Thyroid gland (tissue), 4 donors: ENCODE data around the gene PLCD4. TPM values are rescaled to one million over a fixed set of nuclear protein-coding genes. Genes with fewer than 3 reads are reported as not detected.

Experiments used
- DNase-seq, 2 donors: peaks; one replicate each; pipeline ENCODE4 v3.0.0-alpha.2; 2019
- H3K27ac ChIP-seq, 3 donors: fragments of 200-600 bp; sonication (generic); 1 replicate in 2 of 3; 2 replicates in 1 of 3; pipeline ENCODE4 v1.5.1; 2016 to 2019; ENCODE audit warnings: mild to moderate bottlenecking in 1 of 3, moderate library complexity in 1 of 3
- H3K27me3 ChIP-seq: fragments of 200-600 bp; sonication (generic); one replicate; pipeline ENCODE4 v1.5.1; 2019
- H3K36me3 ChIP-seq, 2 donors: fragments of 200-600 bp; sonication (generic); one replicate each; pipeline ENCODE4 v1.5.1; 2016 to 2019
- H3K4me1 ChIP-seq, 2 donors: fragments of 200-600 bp; sonication (generic); one replicate each; pipeline ENCODE4 v1.5.1; 2017 to 2019
- H3K4me3 ChIP-seq, 3 donors: fragments of 200-600 bp; sonication (generic); replicated peaks in 1 of 3; 1 replicate in 2 of 3; 2 replicates in 1 of 3; pipeline ENCODE4 v1.5.1; 2016; ENCODE audit warnings: mild to moderate bottlenecking in 1 of 3
- H3K9me3 ChIP-seq: fragments of 200-600 bp; sonication (generic); one replicate; pipeline ENCODE4 v1.5.1; 2017
- CTCF ChIP-seq, 6 experiments: fragments of 200-600 bp in 3 of 6; fragments of 450-650 bp in 3 of 6; sonication (generic) in 3 of 6; IDR thresholded peaks; one replicate each; pipeline ENCODE4 v1.5.1; 2016 to 2019; ENCODE audit warnings: antibody characterized with exemption in 6 of 6, mild to moderate bottlenecking in 2 of 6, inconsistent platforms in 1 of 6, moderate library complexity in 1 of 6
- POLR2A ChIP-seq, 2 donors: fragments of 450-650 bp; IDR thresholded peaks; one replicate each; pipeline ENCODE4 v1.6.1; 2017; ENCODE audit warnings: antibody characterized with exemption in 2 of 2, mild to moderate bottlenecking in 2 of 2, moderate library complexity in 1 of 2
- WGBS, 2 donors: methylation state at CpG; one replicate each; pipeline ENCODE4 v1.1.5; 2017; 5-methylcytosine and 5-hydroxymethylcytosine counted together
- intact Hi-C: fragments of 100-400 bp; cut with DNase I; formaldehyde crosslinking; loops from one replicate; pipeline ENCODE4 v1.15.1; 2023
- total RNA-seq, 4 donors: library from RNA; depleted of rRNA; stranded (reverse); fragments of >200 nt; gene quantifications; one replicate each; pipeline ENCODE4 v1.2.3, GENCODE V29; 2016

Gene PLCD4
- total RNA-seq, 4 donors from 2014 or later = 0.89 to 3.1 (median 1.9) TPM

GRCh38 chr2:218627939-218628338 is 20.2 kb downstream of the PLCD4 start:
- H3K4me3 ChIP-seq = no peak overlapping the region
- H3K27me3 ChIP-seq = no peaks in the 10 kb centered on the region
- TF ChIP-seq CTCF (IDR thresholded peaks at IDR 0.05) = no peak
- H3K36me3 ChIP-seq = no peaks in the 10 kb centered on the region
- WGBS, 2 donors = 95 to 96% methylated on average over 4 of the region's 4 CpGs
- no peak for DNase-seq
- intact Hi-C loops = no loop called here
- H3K27ac ChIP-seq = no peak overlapping the region
- no peaks in the 10 kb centered on the region for H3K9me3 ChIP-seq
- H3K4me1 ChIP-seq = peaks cover 3 to 6% of the 10 kb centered on the region in 2 donors

GRCh38 chr2:218631837-218632236 is 24.1 kb downstream of the PLCD4 start:
- H3K27me3 ChIP-seq = no peaks in the 10 kb centered on the region
- no peak overlapping the region for H3K4me3 ChIP-seq
- peaks cover 8 to 19% of the 10 kb centered on the region in 2 donors for H3K36me3 ChIP-seq
- no peak overlapping the region for H3K27ac ChIP-seq
- H3K9me3 ChIP-seq = no peaks in the 10 kb centered on the region
- H3K4me1 ChIP-seq = no peaks in the 10 kb centered on the region
- TF ChIP-seq POLR2A (IDR thresholded peaks at IDR 0.05) (no peak), CTCF (IDR thresholded peaks at IDR 0.05) (no peak)
- intact Hi-C loops = no loop called here
- 53 to 64% methylated on average over 4 of the region's 4 CpGs for WGBS, 2 donors
- DNase-seq = no peak

- no peak overlapping the region for H3K27ac ChIP-seq
- H3K9me3 ChIP-seq = no peaks in the 10 kb centered on the region
- no peak for DNase-seq
- no peak overlapping the region for H3K4me3 ChIP-seq
- TF ChIP-seq POLR2A (IDR thresholded peaks at IDR 0.05) (no peak), CTCF (IDR thresholded peaks at IDR 0.05) (no peak)
- H3K4me1 ChIP-seq = no peaks in the 10 kb centered on the region
- H3K36me3 ChIP-seq = peaks cover 43 to 51% of the 10 kb centered on the region in 2 donors
- H3K27me3 ChIP-seq = no peaks in the 10 kb centered on the region
- intact Hi-C loops = no loop called here
- 91 to 98% methylated on average over 5 of the region's 5 CpGs for WGBS, 2 donors
Measured at GRCh38 chr2:218635719-218636118, 28.0 kb downstream of the PLCD4 start.

- WGBS, 2 donors = 93 to 95% methylated on average over 11 to 16 of the region's 18 CpGs
- peaks cover 56 to 62% of the 10 kb centered on the region in 2 donors for H3K36me3 ChIP-seq
- TF ChIP-seq CTCF (IDR thresholded peaks at IDR 0.05) (no peak), POLR2A (IDR thresholded peaks at IDR 0.05) (no peak)
Measured at GRCh38 chr2:218638372-218638771, 30.7 kb downstream of the PLCD4 start.

GRCh38 chr2:218642121-218642656 is 34.5 kb downstream of the PLCD4 start:
- Histone ChIP-seq H3K27ac (no peak overlapping the region), H3K36me3 (peaks cover 66 to 68% of the 10 kb centered on the region in 2 donors), H3K27me3 (no peaks in the 10 kb centered on the region), H3K9me3 (no peaks in the 10 kb centered on the region), H3K4me3 (no peak overlapping the region), H3K4me1 (no peaks in the 10 kb centered on the region)
- intact Hi-C loops = loop anchor here (10.0 kb wide), 1 partner anchor 77 kb away; the partner anchor contains the start of genes CNOT9 and USP37
- TF ChIP-seq POLR2A (IDR thresholded peaks at IDR 0.05) = no peak
- TF ChIP-seq CTCF (IDR thresholded peaks at IDR 0.05) = no peak
- DNase-seq = no peak
- WGBS, 2 donors = 92 to 95% methylated on average over 9 to 12 of the region's 18 CpGs

More at GRCh38 chr2:218638372-218638771, 30.7 kb downstream of the PLCD4 start:
- Histone ChIP-seq H3K9me3 (no peaks in the 10 kb centered on the region), H3K27ac (no peak overlapping the region), H3K27me3 (no peaks in the 10 kb centered on the region), H3K4me1 (no peaks in the 10 kb centered on the region), H3K4me3 (no peak overlapping the region)
- intact Hi-C loops = no loop called here
- DNase-seq = no peak
